H1 (cell line): ENCODE measurements around the gene FLT1. TPM values are rescaled to one million over a fixed set of nuclear protein-coding genes. Genes with fewer than 3 reads are reported as not detected.

Experiments
- CTCF ChIA-PET: fragments of 300-600 bp; sonication (Branson Sonifier 250); formaldehyde crosslinking; loops from one replicate; lab custom pipeline; 2021; ENCODE audit not compliant: partially characterized antibody; lab: Charles Lee
- POLR2A ChIA-PET: fragments of 300-600 bp; sonication (Branson Sonifier 250); formaldehyde crosslinking; loops from one replicate; lab custom pipeline; 2021; ENCODE audit warnings: inconsistent platforms; ENCODE audit not compliant: partially characterized antibody; lab: Charles Lee
- DNase-seq, 2 experiments: peaks; one replicate each; pipeline versions ENCODE4 v3.0.0 to v3.0.0-alpha.2; 2010 to 2022; ENCODE audit warnings: low spot score in 2 of 2, low read depth in 1 of 2, mixed read lengths in 1 of 2
- FAIRE-seq: peaks from 2 replicates; lab custom pipeline; 2011; peaks lifted over from hg19 to GRCh38; lab: Jason Lieb, UNC
- H2AFZ ChIP-seq: 2 replicates; pipeline ENCODE4 v1.8.1; 2012; ENCODE audit warnings: low read length, inconsistent platforms
- H2AK5ac ChIP-seq: 2 replicates; pipeline ENCODE4 v1.6.1; 2013; ENCODE audit warnings: low read depth, low read length
- H2BK120ac ChIP-seq: replicated peaks from 2 replicates; pipeline ENCODE3; 2013; ENCODE audit warnings: low read depth, low read length, inconsistent platforms
- H2BK12ac ChIP-seq: 2 replicates; pipeline ENCODE4 v1.6.1; 2013; ENCODE audit warnings: low read depth, low read length
- H2BK15ac ChIP-seq: 2 replicates; pipeline ENCODE4 v1.6.1; 2013; ENCODE audit warnings: low read length
- H2BK20ac ChIP-seq: 2 replicates; pipeline ENCODE4 v1.6.1; 2013; ENCODE audit warnings: low read length
- H2BK5ac ChIP-seq: 2 replicates; pipeline ENCODE4 v1.6.1; 2013; ENCODE audit warnings: low read depth, low read length
- H3K14ac ChIP-seq: 2 replicates; pipeline ENCODE4 v1.6.1; 2013; ENCODE audit warnings: inconsistent platforms; ENCODE audit not compliant: insufficient read length
- H3K18ac ChIP-seq: 2 replicates; pipeline ENCODE4 v1.6.1; 2013; ENCODE audit warnings: low read length; ENCODE audit errors: extremely low read depth
- H3K23ac ChIP-seq: 2 replicates; pipeline ENCODE4 v1.6.1; 2013; ENCODE audit warnings: inconsistent platforms; ENCODE audit not compliant: insufficient read length
- H3K23me2 ChIP-seq: 2 replicates; pipeline ENCODE4 v1.6.1; 2013; ENCODE audit warnings: low read depth, low read length
- H3K27ac ChIP-seq: 2 replicates; pipeline ENCODE4 v1.6.1; 2011; ENCODE audit warnings: low read depth, low read length, inconsistent platforms
- H3K27me3 ChIP-seq, 4 experiments: replicated peaks in 1 of 4; 1 replicate in 1 of 4; 2 replicates in 3 of 4; pipeline versions ENCODE4 v1.6.1 to v1.8.1; 2011 to 2013; ENCODE audit warnings: low read length in 3 of 4, mild to moderate bottlenecking in 3 of 4, inconsistent platforms in 2 of 4, mixed read lengths in 2 of 4, moderate library complexity in 1 of 4; ENCODE audit not compliant: control insufficient read depth in 3 of 4, insufficient read depth in 3 of 4; ENCODE audit errors: extremely low read depth in 1 of 4
- H3K36me3 ChIP-seq, 4 experiments: 2 replicates each; pipeline versions ENCODE4 v1.6.1 to v1.8.1; 2011 to 2013; ENCODE audit warnings: mild to moderate bottlenecking in 4 of 4, low read length in 3 of 4, moderate library complexity in 2 of 4, control low read depth in 1 of 4, inconsistent platforms in 1 of 4; ENCODE audit not compliant: insufficient read depth in 4 of 4, control insufficient read depth in 2 of 4
- H3K4ac ChIP-seq: replicated peaks from 2 replicates; pipeline ENCODE3; 2013; ENCODE audit warnings: low read length, low read depth, mixed read lengths, inconsistent platforms; ENCODE audit not compliant: insufficient read length
- H3K4me1 ChIP-seq, 4 experiments: replicated peaks in 1 of 4; 1 replicate in 1 of 4; 2 replicates in 3 of 4; pipeline versions ENCODE4 v1.6.1 to v1.8.1; 2011 to 2013; ENCODE audit warnings: low read length in 3 of 4, inconsistent platforms in 2 of 4, mixed read lengths in 1 of 4; ENCODE audit not compliant: insufficient read depth in 4 of 4, control insufficient read depth in 3 of 4
- H3K4me2 ChIP-seq, 2 experiments: 2 replicates each; pipeline versions ENCODE4 v1.6.1 to v1.8.1; 2011 to 2013; ENCODE audit warnings: low read depth in 2 of 2, low read length in 2 of 2, control low read depth in 1 of 2, inconsistent platforms in 1 of 2, mild to moderate bottlenecking in 1 of 2; ENCODE audit not compliant: insufficient read depth in 1 of 2
- H3K4me3 ChIP-seq, 4 experiments: fragments of 200-600, 300-600 bp in 1 of 4; sonication (generic), shearing (Covaris generic), sonication (Bioruptor Twin) in 1 of 4; 2 replicates each; pipeline versions ENCODE4 v1.5.1 to v1.8.1; 2011 to 2016; ENCODE audit warnings: low read length in 4 of 4, low read depth in 3 of 4, control low read depth in 2 of 4, inconsistent platforms in 2 of 4, mild to moderate bottlenecking in 2 of 4, mixed read lengths in 1 of 4, moderate library complexity in 1 of 4; ENCODE audit not compliant: insufficient read depth in 2 of 4; ENCODE audit errors: extremely low read depth in 1 of 4
- H3K56ac ChIP-seq: replicated peaks from 2 replicates; pipeline ENCODE3; 2013; ENCODE audit warnings: low read depth, mild to moderate bottlenecking, mixed read lengths, low read length, inconsistent platforms; ENCODE audit not compliant: insufficient read length
- H3K79me1 ChIP-seq: 2 replicates; pipeline ENCODE4 v1.6.1; 2013; ENCODE audit warnings: low read depth, low read length, control low read depth
- H3K79me2 ChIP-seq, 2 experiments: 2 replicates each; pipeline versions ENCODE4 v1.6.1 to v1.8.1; 2012 to 2013; ENCODE audit warnings: low read length in 2 of 2, mild to moderate bottlenecking in 2 of 2, inconsistent platforms in 1 of 2; ENCODE audit not compliant: insufficient read depth in 2 of 2, control insufficient read depth in 1 of 2
- H3K9ac ChIP-seq, 4 experiments: replicated peaks in 1 of 4; 1 replicate in 1 of 4; 2 replicates in 3 of 4; pipeline versions ENCODE4 v1.6.1 to v1.8.1; 2011 to 2013; ENCODE audit warnings: low read depth in 3 of 4, low read length in 3 of 4, control low read depth in 2 of 4, mild to moderate bottlenecking in 2 of 4, moderate library complexity in 2 of 4, inconsistent platforms in 1 of 4; ENCODE audit errors: extremely low read depth in 1 of 4
- H3K9me3 ChIP-seq, 2 experiments: 2 replicates each; pipeline versions ENCODE4 v1.6.1 to v1.8.1; 2012 to 2013; ENCODE audit warnings: mild to moderate bottlenecking in 2 of 2, moderate library complexity in 2 of 2, control low read depth in 1 of 2, inconsistent platforms in 1 of 2, low read depth in 1 of 2, low read length in 1 of 2, mixed read lengths in 1 of 2; ENCODE audit not compliant: insufficient read depth in 2 of 2
- H4K20me1 ChIP-seq, 2 experiments: replicated peaks in 1 of 2; 2 replicates each; pipeline versions ENCODE3 to v1.8.1; 2011 to 2013; ENCODE audit warnings: inconsistent platforms in 2 of 2, low read length in 2 of 2, mild to moderate bottlenecking in 1 of 2; ENCODE audit not compliant: insufficient read depth in 2 of 2, control insufficient read depth in 1 of 2
- H4K5ac ChIP-seq: 2 replicates; pipeline ENCODE4 v1.6.1; 2013; ENCODE audit warnings: low read length, low read depth, mixed read lengths, inconsistent platforms; ENCODE audit not compliant: insufficient read length
- H4K8ac ChIP-seq: 2 replicates; pipeline ENCODE4 v1.8.0; 2013; ENCODE audit warnings: mild to moderate bottlenecking, moderate library complexity, low read length, inconsistent platforms; ENCODE audit not compliant: insufficient read depth; ENCODE audit errors: extremely low read depth
- H4K91ac ChIP-seq: replicated peaks from 2 replicates; pipeline ENCODE3; 2013; ENCODE audit warnings: low read length, mixed read lengths, inconsistent platforms; ENCODE audit not compliant: insufficient read length
- ASH2L ChIP-seq: fragments of 200-600, 300-600 bp; sonication (generic); IDR thresholded peaks from one replicate; pipeline ENCODE4 v1.7.1; 2017; ENCODE audit warnings: low read length
- PHF8 ChIP-seq: fragments of 200-600 bp; sonication (generic); conservative IDR thresholded peaks from 2 replicates; pipeline ENCODE4 v1.7.1; 2012; ENCODE audit warnings: low read depth, mild to moderate bottlenecking, inconsistent platforms, low read length, moderate library complexity
- SUZ12 ChIP-seq: fragments of 200-600 bp; sonication (generic); IDR thresholded peaks from 2 replicates; pipeline ENCODE4 v1.6.1; 2012; ENCODE audit warnings: mild to moderate bottlenecking, inconsistent platforms, low read length, moderate library complexity, mixed read lengths
- WGBS, 2 experiments: shearing (Covaris generic) in 1 of 2; methylation state at CpG; one replicate each; pipeline versions ENCODE4 v1.1.6 to v1.1.7; 2013 to 2015; ENCODE audit warnings: low lambda C conversion rate in 2 of 2, mixed read lengths in 2 of 2, inconsistent platforms in 1 of 2, low coverage in 1 of 2, missing lambda C conversion rate in 1 of 2; ENCODE audit not compliant: insufficient replicate concordance in 2 of 2, insufficient coverage in 1 of 2, insufficient read length in 1 of 2; ENCODE audit errors: extremely low coverage in 1 of 2, missing lambda C conversion rate in 1 of 2; 5-methylcytosine and 5-hydroxymethylcytosine counted together
- polyA plus RNA-seq, 7 experiments: library from polyadenylated mRNA; depleted of rRNA in 3 of 7; stranded (reverse) in 5 of 7; unstranded in 2 of 7; fragments of >200 nt in 5 of 7; fragments of 200-250 nt in 2 of 7; gene quantifications; 1 replicate in 5 of 7; 2 replicates in 1 of 7; 4 replicates in 1 of 7; pipeline versions ENCODE4 v1.2.1 to v1.2.3, GENCODE V29; 2011 to 2013; ENCODE audit warnings: missing spikeins in 2 of 7, mixed read lengths in 2 of 7
- total RNA-seq: library from RNA; stranded (reverse); fragmentation: NEBNext Ultra II Directional; extraction: Animal tissue kit (Norgen Biotek cat#: 25700); gene quantifications from 2 replicates; pipeline ENCODE4 v1.2.1, GENCODE V29; 2021

FLT1 gene
- total and polyA plus RNA-seq, 2 of the 8 experiments (the other 6 are each of a cell fraction or from before 2014, with no cell fraction given), result 19.7 to 90.2 TPM

DNA sequence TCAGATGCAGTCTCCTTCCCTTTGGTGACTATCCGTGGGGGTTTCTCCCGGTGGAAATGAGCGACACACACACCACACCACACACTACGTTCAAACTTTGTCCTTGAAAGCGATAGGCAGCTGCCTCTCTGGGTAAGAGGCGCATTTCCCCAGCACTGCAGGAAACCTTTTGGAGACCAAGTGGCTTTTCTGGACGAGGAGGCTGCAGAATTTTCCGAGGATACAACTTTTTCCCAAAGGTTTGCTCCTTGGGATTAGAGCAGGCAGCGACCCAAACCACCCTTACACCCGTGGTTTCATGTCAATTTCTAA is 38.2 kb upstream of the FLT1 start:
- Histone ChIP-seq H3K18ac (0 out of 2 replicates have a peak overlapping the region, but pooled peaks have one; percentile 49), H3K56ac (peak overlapping the region; percentile 85), H3K23me2 (peaks cover 15% of the 10 kb centered on the region), H2BK120ac (peak overlapping the region; percentile 80), H3K4ac (no peak overlapping the region), H3K4me1 (peaks cover 8 to 18% (median 15%) of the 10 kb centered on the region in 4 experiments), H2BK20ac (no peak overlapping the region), H4K8ac (peak overlapping the region; percentile 39; the same call in 1 of the 2 replicates), H2BK5ac (no peak overlapping the region), H4K91ac (peak overlapping the region; percentile 86), H3K23ac (no peak overlapping the region), H3K27ac (no peak overlapping the region), H3K27me3 (peaks cover 0 to 10% (median 8%) of the 10 kb centered on the region in 4 experiments; a peak in 5 of 7 replicates), H3K9me3 (peaks cover 5 to 6% of the 10 kb centered on the region in 2 experiments; a peak in 3 of 4 replicates), H4K5ac (no peak overlapping the region), H3K9ac (peak overlapping the region in 3 of 4 experiments; percentile 39 to 65 (median 43); a peak in 5 of 7 replicates), H3K79me2 (no peaks in the 10 kb centered on the region; a peak in 1 of 4 replicates), H3K4me3 (peak overlapping the region; percentile 50 to 85 (median 72)), H2AFZ (peak overlapping the region; percentile 87; the same call in 1 of the 2 replicates), H3K36me3 (no peaks in the 10 kb centered on the region), H2BK12ac (0 out of 2 replicates have a peak overlapping the region, but pooled peaks have one; percentile 82), H3K79me1 (no peaks in the 10 kb centered on the region), H3K14ac (peak overlapping the region; percentile 8), H2BK15ac (0 out of 2 replicates have a peak overlapping the region, but pooled peaks have one; percentile 73), H4K20me1 (peaks cover 0 to 3% of the 10 kb centered on the region in 2 experiments), H3K4me2 (peak overlapping the region; percentile 89 to 100), H2AK5ac (no peak overlapping the region)
- FAIRE-seq (no peak), DNase-seq (no peak)
- 16% methylated on average over 10 of the region's 10 CpGs; no CpG with 5 or more reads in 1 of the 2 experiments for WGBS, 2 experiments
- CTCF ChIA-PET, result interaction anchor here (0.8 to 1.2 kb wide), 3 partner anchors 16 to 216 kb away, joined by 3 to 6 read pairs (median 3); no protein-coding TSS in a partner anchor
- POLR2A ChIA-PET, result interaction anchor here (0.5 to 1.6 kb wide), 2 partner anchors 39 to 264 kb away, joined by 3 to 6 read pairs; no protein-coding TSS in a partner anchor
- TF ChIP-seq ASH2L, result peak; percentile 5
- no peak for TF ChIP-seq PHF8
- peak; percentile 37; the same call in 1 of the 2 replicates for TF ChIP-seq SUZ12
